Thyroid gland (tissue), 4 donors: ENCODE measurements around the gene TMEM116. TPM values are rescaled to one million over a fixed set of nuclear protein-coding genes. Genes with fewer than 3 reads are reported as not detected.

Experiments
- DNase-seq, 2 donors: peaks; one replicate each; pipeline ENCODE4 v3.0.0-alpha.2; 2019
- H3K27ac ChIP-seq, 3 donors: fragments of 200-600 bp; sonication (generic); 1 replicate in 2 of 3; 2 replicates in 1 of 3; pipeline ENCODE4 v1.5.1; 2016 to 2019; ENCODE audit warnings: mild to moderate bottlenecking in 1 of 3, moderate library complexity in 1 of 3
- H3K27me3 ChIP-seq: fragments of 200-600 bp; sonication (generic); one replicate; pipeline ENCODE4 v1.5.1; 2019
- H3K36me3 ChIP-seq, 2 donors: fragments of 200-600 bp; sonication (generic); one replicate each; pipeline ENCODE4 v1.5.1; 2016 to 2019
- H3K4me1 ChIP-seq, 2 donors: fragments of 200-600 bp; sonication (generic); one replicate each; pipeline ENCODE4 v1.5.1; 2017 to 2019
- H3K4me3 ChIP-seq, 3 donors: fragments of 200-600 bp; sonication (generic); replicated peaks in 1 of 3; 1 replicate in 2 of 3; 2 replicates in 1 of 3; pipeline ENCODE4 v1.5.1; 2016; ENCODE audit warnings: mild to moderate bottlenecking in 1 of 3
- H3K9me3 ChIP-seq: fragments of 200-600 bp; sonication (generic); one replicate; pipeline ENCODE4 v1.5.1; 2017
- CTCF ChIP-seq, 6 experiments: fragments of 200-600 bp in 3 of 6; fragments of 450-650 bp in 3 of 6; sonication (generic) in 3 of 6; IDR thresholded peaks; one replicate each; pipeline ENCODE4 v1.5.1; 2016 to 2019; ENCODE audit warnings: antibody characterized with exemption in 6 of 6, mild to moderate bottlenecking in 2 of 6, inconsistent platforms in 1 of 6, moderate library complexity in 1 of 6
- POLR2A ChIP-seq, 2 donors: fragments of 450-650 bp; IDR thresholded peaks; one replicate each; pipeline ENCODE4 v1.6.1; 2017; ENCODE audit warnings: antibody characterized with exemption in 2 of 2, mild to moderate bottlenecking in 2 of 2, moderate library complexity in 1 of 2
- WGBS, 2 donors: methylation state at CpG; one replicate each; pipeline ENCODE4 v1.1.5; 2017; 5-methylcytosine and 5-hydroxymethylcytosine counted together
- intact Hi-C: fragments of 100-400 bp; cut with DNase I; formaldehyde crosslinking; loops from one replicate; pipeline ENCODE4 v1.15.1; 2023
- total RNA-seq, 4 donors: library from RNA; depleted of rRNA; stranded (reverse); fragments of >200 nt; gene quantifications; one replicate each; pipeline ENCODE4 v1.2.3, GENCODE V29; 2016

Gene TMEM116
- total RNA-seq, 4 donors from 2014 or later, result 20.0 to 33.0 (median 26.6) TPM

GRCh38 chr12:111991535-111991934, 21.4 kb downstream of the TMEM116 start:
- TF ChIP-seq POLR2A (IDR thresholded peaks at IDR 0.05), result no peak
- TF ChIP-seq CTCF (IDR thresholded peaks at IDR 0.05), result no peak
- intact Hi-C loops, result no loop called here

GRCh38 chr12:111984820-111985219, 28.1 kb downstream of the TMEM116 start:
- no peak overlapping the region for H3K27ac ChIP-seq
- intact Hi-C loops, result no loop called here
- no peak for TF ChIP-seq POLR2A (IDR thresholded peaks at IDR 0.05)
- no peaks in the 10 kb centered on the region for H3K27me3 ChIP-seq
- 86 to 87% methylated on average over 2 of the region's 2 CpGs for WGBS, 2 donors
- no peak for DNase-seq
- no peaks in the 10 kb centered on the region for H3K9me3 ChIP-seq
- H3K4me3 ChIP-seq, result no peak overlapping the region
- no peaks in the 10 kb centered on the region for H3K4me1 ChIP-seq
- no peaks in the 10 kb centered on the region for H3K36me3 ChIP-seq

More at GRCh38 chr12:111991535-111991934, 21.4 kb downstream of the TMEM116 start:
- no peak for DNase-seq
- Histone ChIP-seq H3K4me3 (no peak overlapping the region), H3K4me1 (peaks cover 0 to 7% of the 10 kb centered on the region in 2 donors), H3K27ac (no peak overlapping the region), H3K9me3 (no peaks in the 10 kb centered on the region), H3K27me3 (no peaks in the 10 kb centered on the region), H3K36me3 (no peaks in the 10 kb centered on the region)
- 83 to 100% methylated on average over 2 of the region's 2 CpGs for WGBS, 2 donors

- TF ChIP-seq CTCF (IDR thresholded peaks at IDR 0.05), result no peak
- TF ChIP-seq POLR2A (IDR thresholded peaks at IDR 0.05), result no peak
- intact Hi-C loops, result no loop called here
- no peaks in the 10 kb centered on the region for H3K36me3 ChIP-seq
- 88 to 91% methylated on average over 2 of the region's 2 CpGs for WGBS, 2 donors
- H3K27me3 ChIP-seq, result no peaks in the 10 kb centered on the region
- H3K4me1 ChIP-seq, result no peaks in the 10 kb centered on the region
- no peaks in the 10 kb centered on the region for H3K9me3 ChIP-seq
- no peak overlapping the region for H3K4me3 ChIP-seq
- no peak for DNase-seq
- no peak overlapping the region for H3K27ac ChIP-seq
These were observed 31.0 kb downstream of the TMEM116 start for GRCh38 chr12:111981987-111982386.

GRCh38 chr12:111980598-111980997, 32.4 kb downstream of the TMEM116 start:
- Histone ChIP-seq H3K27ac (no peak overlapping the region), H3K4me1 (no peaks in the 10 kb centered on the region), H3K27me3 (no peaks in the 10 kb centered on the region), H3K36me3 (no peaks in the 10 kb centered on the region), H3K9me3 (no peaks in the 10 kb centered on the region), H3K4me3 (no peak overlapping the region)
- intact Hi-C loops, result no loop called here
- DNase-seq, result no peak
- WGBS, 2 donors, result 92 to 94% methylated on average over 5 of the region's 5 CpGs
- TF ChIP-seq POLR2A (IDR thresholded peaks at IDR 0.05) (no peak), CTCF (IDR thresholded peaks at IDR 0.05) (no peak)

- TF ChIP-seq CTCF (IDR thresholded peaks at IDR 0.05) (no peak), POLR2A (IDR thresholded peaks at IDR 0.05) (no peak)
- intact Hi-C loops, result no loop called here
- no peak overlapping the region for H3K27ac ChIP-seq
These were observed 34.4 kb downstream of the TMEM116 start for GRCh38 chr12:111978545-111978944.

GRCh38 chr12:111976860-111977259, 36.1 kb downstream of the TMEM116 start:
- no peaks in the 10 kb centered on the region for H3K36me3 ChIP-seq
- no peak for DNase-seq
- no peaks in the 10 kb centered on the region for H3K4me1 ChIP-seq
- TF ChIP-seq POLR2A (IDR thresholded peaks at IDR 0.05) (no peak), CTCF (IDR thresholded peaks at IDR 0.05) (no peak)
- no peaks in the 10 kb centered on the region for H3K27me3 ChIP-seq
- no peaks in the 10 kb centered on the region for H3K9me3 ChIP-seq
- intact Hi-C loops, result no loop called here
- H3K27ac ChIP-seq, result no peak overlapping the region
- H3K4me3 ChIP-seq, result no peak overlapping the region

More at GRCh38 chr12:111978545-111978944, 34.4 kb downstream of the TMEM116 start:
- no peaks in the 10 kb centered on the region for H3K36me3 ChIP-seq
- no peak for DNase-seq
- H3K27me3 ChIP-seq, result no peaks in the 10 kb centered on the region
- H3K4me3 ChIP-seq, result no peak overlapping the region
- no peaks in the 10 kb centered on the region for H3K9me3 ChIP-seq
- H3K4me1 ChIP-seq, result no peaks in the 10 kb centered on the region
